Progenitor cell of endocrine pancreas (in vitro differentiated cells): ENCODE results near the gene STK16. TPM values are rescaled to one million over a fixed set of nuclear protein-coding genes. Genes with fewer than 3 reads are reported as not detected.

Experiments
- DNase-seq: peaks from one replicate; pipeline ENCODE4 v3.0.0; 2021; ENCODE audit warnings: low spot score; ENCODE audit not compliant: unreplicated experiment
- H3K27ac Mint-ChIP-seq: 2 replicates; pipeline ENCODE4 v1.8.0; 2021; ENCODE audit warnings: mild to moderate bottlenecking, moderate library complexity, mixed read lengths
- H3K27me3 Mint-ChIP-seq: 2 replicates; pipeline ENCODE4 v1.8.0; 2021; ENCODE audit warnings: mixed read lengths
- H3K36me3 Mint-ChIP-seq: 2 replicates; pipeline ENCODE4 v1.8.0; 2022; ENCODE audit warnings: mixed read lengths; ENCODE audit not compliant: insufficient read depth
- H3K4me1 Mint-ChIP-seq: 2 replicates; pipeline ENCODE4 v1.8.0; 2021; ENCODE audit warnings: low read depth, mixed read lengths
- H3K4me3 Mint-ChIP-seq: 2 replicates; pipeline ENCODE4 v1.8.0; 2021; ENCODE audit warnings: low read depth, mild to moderate bottlenecking, moderate library complexity, mixed read lengths
- H3K9me3 Mint-ChIP-seq: 2 replicates; pipeline ENCODE4 v1.8.0; 2021; ENCODE audit warnings: low read depth, mixed read lengths
- total RNA-seq: library from RNA; stranded (reverse); gene quantifications from 2 replicates; pipeline ENCODE4 v1.2.1, GENCODE V29; 2021
- TF ChIP-seq, protein P1 (sequence below): fragments of 200-600 bp; sonication (generic); IDR thresholded peaks from one replicate; pipeline ENCODE4 v1.5.0; 2021; ENCODE audit warnings: antibody characterized with exemption, mild to moderate bottlenecking; ENCODE audit not compliant: unreplicated experiment

Gene STK16
- total RNA-seq, 1 donor from 2014 or later: 23.2 TPM

- H3K4me1 Mint-ChIP-seq: peaks cover 4% of the 10 kb centered on the region
- peaks cover 25% of the 10 kb centered on the region for H3K27me3 Mint-ChIP-seq
These were observed 25.7 kb downstream of the STK16 start for GRCh38 chr2:219271021-219271420.

DNA sequence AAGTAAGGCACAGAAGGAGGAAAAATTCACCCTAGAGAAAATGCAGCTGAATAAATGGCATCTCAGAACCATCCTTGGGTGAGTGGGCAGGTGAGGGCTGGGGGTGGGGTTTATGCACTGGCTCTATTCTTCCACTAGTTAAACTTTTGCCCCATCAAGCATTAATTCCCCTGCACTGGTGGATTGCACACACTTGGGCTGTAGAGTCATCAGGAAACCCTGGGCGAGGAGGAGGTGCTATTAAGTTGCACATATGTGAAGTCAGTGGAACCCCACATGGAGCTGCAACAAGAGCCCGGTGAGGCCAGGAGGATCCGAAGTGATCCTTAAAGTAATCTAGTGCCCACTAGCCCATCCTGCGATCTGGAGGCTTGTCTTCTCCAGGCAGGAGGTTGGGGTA lies 27.1 kb downstream of the STK16 start:
- TF ChIP-seq, protein P1, sequence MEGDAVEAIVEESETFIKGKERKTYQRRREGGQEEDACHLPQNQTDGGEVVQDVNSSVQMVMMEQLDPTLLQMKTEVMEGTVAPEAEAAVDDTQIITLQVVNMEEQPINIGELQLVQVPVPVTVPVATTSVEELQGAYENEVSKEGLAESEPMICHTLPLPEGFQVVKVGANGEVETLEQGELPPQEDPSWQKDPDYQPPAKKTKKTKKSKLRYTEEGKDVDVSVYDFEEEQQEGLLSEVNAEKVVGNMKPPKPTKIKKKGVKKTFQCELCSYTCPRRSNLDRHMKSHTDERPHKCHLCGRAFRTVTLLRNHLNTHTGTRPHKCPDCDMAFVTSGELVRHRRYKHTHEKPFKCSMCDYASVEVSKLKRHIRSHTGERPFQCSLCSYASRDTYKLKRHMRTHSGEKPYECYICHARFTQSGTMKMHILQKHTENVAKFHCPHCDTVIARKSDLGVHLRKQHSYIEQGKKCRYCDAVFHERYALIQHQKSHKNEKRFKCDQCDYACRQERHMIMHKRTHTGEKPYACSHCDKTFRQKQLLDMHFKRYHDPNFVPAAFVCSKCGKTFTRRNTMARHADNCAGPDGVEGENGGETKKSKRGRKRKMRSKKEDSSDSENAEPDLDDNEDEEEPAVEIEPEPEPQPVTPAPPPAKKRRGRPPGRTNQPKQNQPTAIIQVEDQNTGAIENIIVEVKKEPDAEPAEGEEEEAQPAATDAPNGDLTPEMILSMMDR: no peak
- no peak overlapping the region for H3K4me3 Mint-ChIP-seq
- no peak overlapping the region for H3K27ac Mint-ChIP-seq
- DNase-seq: no peak
- peaks cover 4% of the 10 kb centered on the region for H3K4me1 Mint-ChIP-seq
- H3K9me3 Mint-ChIP-seq: no peaks in the 10 kb centered on the region
- H3K36me3 Mint-ChIP-seq: no peaks in the 10 kb centered on the region
- H3K27me3 Mint-ChIP-seq: peaks cover 25% of the 10 kb centered on the region

More at GRCh38 chr2:219271021-219271420, 25.7 kb downstream of the STK16 start:
- no peak overlapping the region for H3K4me3 Mint-ChIP-seq
- H3K9me3 Mint-ChIP-seq: no peaks in the 10 kb centered on the region
- DNase-seq: no peak
- H3K36me3 Mint-ChIP-seq: no peaks in the 10 kb centered on the region
- TF ChIP-seq, protein P1: no peak
- H3K27ac Mint-ChIP-seq: no peak overlapping the region

GRCh38 chr2:219272995-219273394 lies 27.7 kb downstream of the STK16 start:
- H3K4me1 Mint-ChIP-seq: peaks cover 7% of the 10 kb centered on the region
- no peak overlapping the region for H3K27ac Mint-ChIP-seq
- H3K9me3 Mint-ChIP-seq: no peaks in the 10 kb centered on the region
- H3K36me3 Mint-ChIP-seq: no peaks in the 10 kb centered on the region
- DNase-seq: no peak
- H3K4me3 Mint-ChIP-seq: no peak overlapping the region
- TF ChIP-seq, protein P1: no peak
- peaks cover 25% of the 10 kb centered on the region for H3K27me3 Mint-ChIP-seq

DNA sequence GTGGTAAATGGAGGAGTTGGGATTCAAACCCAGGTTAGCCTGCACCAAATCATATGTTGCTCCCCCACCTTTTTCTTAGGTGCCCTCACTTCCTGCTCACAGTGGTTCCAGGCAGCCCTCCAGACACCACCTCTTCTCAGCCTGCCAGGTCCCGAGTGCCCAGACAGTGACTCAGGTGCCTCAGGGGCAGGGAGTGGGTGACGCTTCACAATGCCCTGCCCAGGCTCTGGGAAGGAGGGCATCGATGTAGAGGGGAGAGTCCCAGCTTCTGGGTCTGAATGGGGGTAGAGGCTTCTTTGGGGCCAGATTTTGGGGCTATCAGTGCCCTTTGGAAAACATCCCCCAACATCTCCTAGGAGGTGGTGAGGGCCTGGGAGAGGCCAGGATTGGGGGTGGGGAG lies 28.7 kb downstream of the STK16 start:
- Mint-ChIP-seq H3K4me1 (peaks cover 15% of the 10 kb centered on the region), H3K36me3 (no peaks in the 10 kb centered on the region), H3K27ac (no peak overlapping the region), H3K27me3 (peaks cover 24% of the 10 kb centered on the region), H3K4me3 (no peak overlapping the region), H3K9me3 (no peaks in the 10 kb centered on the region)
- TF ChIP-seq, protein P1: no peak
- DNase-seq: no peak

DNA sequence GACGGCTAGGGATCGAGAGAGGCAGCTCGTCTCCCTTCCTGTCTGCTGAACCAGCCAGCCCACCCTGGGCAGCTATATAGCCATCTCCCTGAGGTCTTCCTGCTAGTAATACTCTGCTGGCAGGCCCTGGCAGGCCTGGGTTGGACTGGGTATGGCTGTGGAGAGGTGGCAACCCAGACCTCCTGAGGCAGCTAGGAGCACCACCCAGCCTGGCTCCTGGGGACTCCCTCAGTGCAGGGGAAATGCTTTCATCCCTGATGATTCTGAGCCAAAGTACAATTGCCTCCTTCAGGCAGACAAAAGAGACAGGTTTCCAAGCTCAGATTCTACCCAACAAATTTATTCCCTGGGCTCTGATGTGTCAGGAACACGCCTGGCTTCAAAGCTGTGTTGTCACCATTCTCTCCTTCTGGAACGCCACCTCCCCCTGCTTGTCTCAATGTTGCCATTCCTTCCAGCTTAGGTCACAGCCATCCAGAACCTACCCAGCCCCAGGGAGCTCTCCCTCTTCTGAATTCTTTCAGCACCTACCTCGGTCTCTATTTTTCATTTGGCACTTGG lies 29.2 kb downstream of the STK16 start:
- no peak for DNase-seq
- peaks cover 19% of the 10 kb centered on the region for H3K27me3 Mint-ChIP-seq
- TF ChIP-seq, protein P1: no peak
- H3K4me1 Mint-ChIP-seq: peaks cover 15% of the 10 kb centered on the region
- no peaks in the 10 kb centered on the region for H3K9me3 Mint-ChIP-seq
- no peaks in the 10 kb centered on the region for H3K36me3 Mint-ChIP-seq
- H3K27ac Mint-ChIP-seq: peak overlapping the region; percentile 51
- no peak overlapping the region for H3K4me3 Mint-ChIP-seq
